Activated naive CD4-positive, alpha-beta T cell treated with anti-CD3 and anti-CD28 coated beads for 36 hours (primary cell): ENCODE data around the gene SV2B. TPM values are rescaled to one million over a fixed set of nuclear protein-coding genes. Genes with fewer than 3 reads are reported as not detected.
"Not testable (repeated sequence)": the region's sequence is repeated elsewhere in the genome, so short reads cannot be mapped to it uniquely, and the experiment has no call there.

Source experiments
- CTCF ChIA-PET: fragments of 350-600 bp; sonication (Branson Sonifier 250); formaldehyde crosslinking; loops from one replicate; lab custom pipeline; 2021; ENCODE audit warnings: antibody characterized with exemption; lab: Charles Lee
- DNase-seq: peaks from one replicate; pipeline ENCODE4 v3.0.0-alpha.2; 2020
- H3K27ac Mint-ChIP-seq: one replicate; pipeline ENCODE4 v1.8.0; 2021; ENCODE audit warnings: mild to moderate bottlenecking, mixed read lengths
- H3K27me3 Mint-ChIP-seq: one replicate; pipeline ENCODE4 v1.8.0; 2021; ENCODE audit warnings: low read depth, mixed read lengths
- H3K36me3 Mint-ChIP-seq: one replicate; pipeline ENCODE4 v1.8.0; 2021; ENCODE audit warnings: low read depth, mixed read lengths
- H3K4me1 Mint-ChIP-seq: one replicate; pipeline ENCODE4 v1.8.0; 2021; ENCODE audit warnings: low read depth, mixed read lengths
- H3K4me3 Mint-ChIP-seq: one replicate; pipeline ENCODE4 v1.8.0; 2021; ENCODE audit warnings: mild to moderate bottlenecking, moderate library complexity, mixed read lengths
- H3K9me3 Mint-ChIP-seq: one replicate; pipeline ENCODE4 v1.8.0; 2021; ENCODE audit warnings: mixed read lengths
- intact Hi-C: fragments of 100-400 bp; cut with micrococcal nuclease; formaldehyde crosslinking; loops from one replicate; pipeline ENCODE4 v1.15.1; 2023
- total RNA-seq, 2 experiments: library from RNA; stranded (reverse); gene quantifications; one replicate each; pipeline ENCODE4 v1.2.3, GENCODE V29; 2021

SV2B gene
- total RNA-seq, 2 experiments from 2014 or later = 0.07 TPM

- no peak overlapping the region for H3K4me3 Mint-ChIP-seq
- DNase-seq = peak; percentile 24
- no peak overlapping the region for H3K27ac Mint-ChIP-seq
- H3K36me3 Mint-ChIP-seq = no peaks in the 10 kb centered on the region
- no peaks in the 10 kb centered on the region for H3K9me3 Mint-ChIP-seq
- intact Hi-C loops = no loop called here
- CTCF ChIA-PET = interaction anchor here (1.2 to 1.9 kb wide), 3 partner anchors 10 to 394 kb away, joined by 3 to 8 read pairs (median 7); no protein-coding TSS in a partner anchor
- H3K4me1 Mint-ChIP-seq = peaks cover 47% of the 10 kb centered on the region
- no peaks in the 10 kb centered on the region for H3K27me3 Mint-ChIP-seq
Observed at GRCh38 chr15:91311986-91312385, 211.9 kb downstream of the SV2B start.

- no peaks in the 10 kb centered on the region for H3K9me3 Mint-ChIP-seq
- H3K36me3 Mint-ChIP-seq = no peaks in the 10 kb centered on the region
- no peaks in the 10 kb centered on the region for H3K27me3 Mint-ChIP-seq
- peaks cover 49% of the 10 kb centered on the region for H3K4me1 Mint-ChIP-seq
- H3K27ac Mint-ChIP-seq = no peak overlapping the region
- CTCF ChIA-PET = interaction anchor here (0.9 to 1.0 kb wide), 2 partner anchors 18 to 390 kb away, joined by 3 to 4 read pairs; no protein-coding TSS in a partner anchor
- intact Hi-C loops = no loop called here
- DNase-seq = no peak
- H3K4me3 Mint-ChIP-seq = no peak overlapping the region
Observed at GRCh38 chr15:91316126-91316525, 216.1 kb downstream of the SV2B start.

GRCh38 chr15:91318516-91318915 is 218.5 kb downstream of the SV2B start:
- Mint-ChIP-seq H3K9me3 (no peaks in the 10 kb centered on the region), H3K4me1 (peaks cover 38% of the 10 kb centered on the region), H3K27ac (no peak overlapping the region), H3K36me3 (no peaks in the 10 kb centered on the region), H3K27me3 (no peaks in the 10 kb centered on the region), H3K4me3 (no peak overlapping the region)
- DNase-seq = no peak
- intact Hi-C loops = no loop called here
- CTCF ChIA-PET = interaction anchor here (0.8 to 0.9 kb wide), 2 partner anchors 16 to 388 kb away, joined by 3 read pairs; no protein-coding TSS in a partner anchor

- no peak overlapping the region for H3K27ac Mint-ChIP-seq
Observed at GRCh38 chr15:91318931-91319330, 218.9 kb downstream of the SV2B start.

GRCh38 chr15:91319371-91320059 is 219.5 kb downstream of the SV2B start:
- no peak for DNase-seq
- peaks cover 38% of the 10 kb centered on the region for H3K4me1 Mint-ChIP-seq
- peaks cover 6% of the 10 kb centered on the region for H3K9me3 Mint-ChIP-seq
- no peaks in the 10 kb centered on the region for H3K27me3 Mint-ChIP-seq
- CTCF ChIA-PET = no interaction called here
- peak overlapping the region; percentile 28 for H3K27ac Mint-ChIP-seq
- intact Hi-C loops = loop anchor here (2.0 kb wide), 1 partner anchor 151 kb away; no protein-coding TSS in a partner anchor
- H3K4me3 Mint-ChIP-seq = no peak overlapping the region
- no peaks in the 10 kb centered on the region for H3K36me3 Mint-ChIP-seq

More at GRCh38 chr15:91318931-91319330, 218.9 kb downstream of the SV2B start:
- peaks cover 2% of the 10 kb centered on the region for H3K9me3 Mint-ChIP-seq
- no peak for DNase-seq
- H3K27me3 Mint-ChIP-seq = no peaks in the 10 kb centered on the region
- peaks cover 38% of the 10 kb centered on the region for H3K4me1 Mint-ChIP-seq
- no peaks in the 10 kb centered on the region for H3K36me3 Mint-ChIP-seq
- CTCF ChIA-PET = no interaction called here
- no peak overlapping the region for H3K4me3 Mint-ChIP-seq
- intact Hi-C loops = no loop called here

GRCh38 chr15:91320101-91320500 is 220.0 kb downstream of the SV2B start:
- CTCF ChIA-PET = no interaction called here
- H3K4me3 Mint-ChIP-seq = no peak overlapping the region
- H3K27ac Mint-ChIP-seq = no peak overlapping the region
- H3K9me3 Mint-ChIP-seq = peaks cover 9% of the 10 kb centered on the region
- H3K27me3 Mint-ChIP-seq = no peaks in the 10 kb centered on the region
- no peaks in the 10 kb centered on the region for H3K36me3 Mint-ChIP-seq
- intact Hi-C loops = loop anchor here (2.0 kb wide), 1 partner anchor 151 kb away; no protein-coding TSS in a partner anchor
- peaks cover 38% of the 10 kb centered on the region for H3K4me1 Mint-ChIP-seq
- DNase-seq = peak; percentile 18

GRCh38 chr15:91329914-91330313 is 229.9 kb downstream of the SV2B start:
- H3K9me3 Mint-ChIP-seq = no peaks in the 10 kb centered on the region
- H3K4me1 Mint-ChIP-seq = peaks cover 14% of the 10 kb centered on the region
- CTCF ChIA-PET = interaction anchor here (1.1 kb wide), 1 partner anchor 11 kb away, joined by 3 read pairs; no protein-coding TSS in a partner anchor
- H3K27ac Mint-ChIP-seq = no peak overlapping the region
- H3K27me3 Mint-ChIP-seq = no peaks in the 10 kb centered on the region
- no peak overlapping the region for H3K4me3 Mint-ChIP-seq
- no peaks in the 10 kb centered on the region for H3K36me3 Mint-ChIP-seq
- intact Hi-C loops = no loop called here
- no peak for DNase-seq

GRCh38 chr15:91331581-91331980 is 231.5 kb downstream of the SV2B start:
- intact Hi-C loops = no loop called here
- no peak overlapping the region for H3K27ac Mint-ChIP-seq
- no peaks in the 10 kb centered on the region for H3K9me3 Mint-ChIP-seq
- peaks cover 26% of the 10 kb centered on the region for H3K4me1 Mint-ChIP-seq
- no peak for DNase-seq
- CTCF ChIA-PET = interaction anchor here (1.4 kb wide), 1 partner anchor 29 kb away, joined by 3 read pairs; no protein-coding TSS in a partner anchor
- no peak overlapping the region for H3K4me3 Mint-ChIP-seq
- H3K27me3 Mint-ChIP-seq = no peaks in the 10 kb centered on the region
- H3K36me3 Mint-ChIP-seq = no peaks in the 10 kb centered on the region

- H3K27ac Mint-ChIP-seq = no peak overlapping the region
- H3K9me3 Mint-ChIP-seq = no peaks in the 10 kb centered on the region
- DNase-seq = no peak
- no peaks in the 10 kb centered on the region for H3K27me3 Mint-ChIP-seq
- H3K4me3 Mint-ChIP-seq = no peak overlapping the region
- H3K36me3 Mint-ChIP-seq = no peaks in the 10 kb centered on the region
- intact Hi-C loops = no loop called here
- peaks cover 32% of the 10 kb centered on the region for H3K4me1 Mint-ChIP-seq
- CTCF ChIA-PET = no interaction called here
Observed at GRCh38 chr15:91335702-91336101, 235.6 kb downstream of the SV2B start.

GRCh38 chr15:91336687-91337086 is 236.6 kb downstream of the SV2B start:
- no peak for DNase-seq
- H3K27ac Mint-ChIP-seq = peak overlapping the region; percentile 52
- CTCF ChIA-PET = no interaction called here
- H3K9me3 Mint-ChIP-seq = no peaks in the 10 kb centered on the region
- no peaks in the 10 kb centered on the region for H3K36me3 Mint-ChIP-seq
- intact Hi-C loops = no loop called here
- no peak overlapping the region for H3K4me3 Mint-ChIP-seq
- H3K27me3 Mint-ChIP-seq = no peaks in the 10 kb centered on the region
- peaks cover 30% of the 10 kb centered on the region for H3K4me1 Mint-ChIP-seq

GRCh38 chr15:91338766-91339165 is 238.7 kb downstream of the SV2B start:
- Mint-ChIP-seq H3K36me3 (no peaks in the 10 kb centered on the region), H3K4me3 (no peak overlapping the region), H3K4me1 (peaks cover 33% of the 10 kb centered on the region), H3K9me3 (no peaks in the 10 kb centered on the region), H3K27me3 (no peaks in the 10 kb centered on the region), H3K27ac (no peak overlapping the region)
- DNase-seq = peak; percentile 49
- intact Hi-C loops = no loop called here
- CTCF ChIA-PET = no interaction called here

- intact Hi-C loops = no loop called here
- Mint-ChIP-seq H3K4me3 (no peak overlapping the region), H3K4me1 (peaks cover 20% of the 10 kb centered on the region), H3K36me3 (no peaks in the 10 kb centered on the region), H3K9me3 (no peaks in the 10 kb centered on the region), H3K27me3 (no peaks in the 10 kb centered on the region), H3K27ac (no peak overlapping the region)
- no peak for DNase-seq
- CTCF ChIA-PET = interaction anchor here (0.7 kb wide), 2 partner anchors 38 to 749 kb away, joined by 3 to 7 read pairs; no protein-coding TSS in a partner anchor
Observed at GRCh38 chr15:91342097-91342496, 242.0 kb downstream of the SV2B start.

GRCh38 chr15:91344912-91345311 is 244.9 kb downstream of the SV2B start:
- CTCF ChIA-PET, H3K27me3 Mint-ChIP-seq, DNase-seq, H3K27ac Mint-ChIP-seq, intact Hi-C loops, H3K9me3 Mint-ChIP-seq, H3K36me3 Mint-ChIP-seq, H3K4me3 Mint-ChIP-seq: not testable (repeated sequence)
- peaks cover 22% of the 10 kb centered on the region for H3K4me1 Mint-ChIP-seq
